GM23338 (cell line): Measurements from ENCODE around the gene GPC5. TPM values are rescaled to one million over a fixed set of nuclear protein-coding genes. Genes with fewer than 3 reads are reported as not detected.
"Not testable (repeated sequence)": the region's sequence is repeated elsewhere in the genome, so short reads cannot be mapped to it uniquely, and the experiment has no call there.

Experiments
- ATAC-seq: fragments of 200-7000 bp; cut with Tn5 transposase; 3 replicates; pipeline ENCODE4 v1.9.1; 2020
- DNase-seq: peaks from one replicate; pipeline ENCODE4 v3.0.0-alpha.2; 2015; ENCODE audit warnings: low spot score
- H2AFZ ChIP-seq: fragments of 200-600 bp; sonication (generic); 2 replicates; pipeline ENCODE4 v1.8.0; 2016; ENCODE audit warnings: antibody characterized with exemption, mild to moderate bottlenecking, moderate library complexity
- H3F3A ChIP-seq: fragments of 200-600 bp; sonication (generic); replicated peaks from 2 replicates; pipeline ENCODE4 v1.8.0; 2017; ENCODE audit warnings: antibody characterized with exemption, mixed run types, low read depth
- H3K27ac ChIP-seq: fragments of 200-600 bp; sonication (generic); 2 replicates; pipeline ENCODE4 v1.6.1; 2016; ENCODE audit warnings: low read depth
- H3K27me3 ChIP-seq: fragments of 200-600 bp; sonication (generic); 2 replicates; pipeline ENCODE4 v1.8.0; 2016; ENCODE audit warnings: mild to moderate bottlenecking, mixed run types, moderate library complexity; ENCODE audit not compliant: insufficient read depth
- H3K36me3 ChIP-seq: fragments of 200-600 bp; sonication (generic); 2 replicates; pipeline ENCODE4 v1.8.0; 2016; ENCODE audit warnings: mild to moderate bottlenecking; ENCODE audit not compliant: insufficient read depth
- H3K4me1 ChIP-seq: fragments of 200-600 bp; sonication (generic); 2 replicates; pipeline ENCODE4 v1.8.0; 2016; ENCODE audit warnings: mild to moderate bottlenecking, moderate library complexity; ENCODE audit not compliant: insufficient read depth
- H3K4me2 ChIP-seq: fragments of 200-600 bp; sonication (generic); 2 replicates; pipeline ENCODE4 v1.7.1; 2017; ENCODE audit warnings: mixed run types
- H3K4me3 ChIP-seq: fragments of 200-600 bp; sonication (generic); 2 replicates; pipeline ENCODE4 v1.6.1; 2016; ENCODE audit warnings: mixed run types
- H3K79me2 ChIP-seq: fragments of 200-600 bp; sonication (generic); replicated peaks from 2 replicates; pipeline ENCODE4 v1.8.0; 2017; ENCODE audit warnings: mild to moderate bottlenecking; ENCODE audit not compliant: insufficient read depth
- H3K9me2 ChIP-seq: fragments of 200-600 bp; sonication (generic); 2 replicates; pipeline ENCODE4 v1.8.0; 2017; ENCODE audit not compliant: insufficient read depth
- H4K20me1 ChIP-seq: fragments of 200-600 bp; sonication (generic); replicated peaks from 2 replicates; pipeline ENCODE4 v1.8.0; 2017; ENCODE audit warnings: mild to moderate bottlenecking; ENCODE audit not compliant: insufficient read depth
- H3K27ac Mint-ChIP-seq: 2 replicates; pipeline ENCODE4 v1.8.0; 2020; ENCODE audit warnings: inconsistent platforms, mild to moderate bottlenecking, moderate library complexity, mixed read lengths
- H3K27me3 Mint-ChIP-seq: 3 replicates; pipeline ENCODE4 v1.8.0; 2022; ENCODE audit warnings: low read depth, mild to moderate bottlenecking, moderate library complexity, mixed read lengths, inconsistent platforms; ENCODE audit not compliant: insufficient read depth, poor library complexity
- H3K36me3 Mint-ChIP-seq: 3 replicates; pipeline ENCODE4 v1.8.0; 2021; ENCODE audit warnings: low read depth, mild to moderate bottlenecking, inconsistent platforms, moderate library complexity, mixed read lengths
- H3K4me1 Mint-ChIP-seq: 3 replicates; pipeline ENCODE4 v1.8.0; 2020; ENCODE audit warnings: mild to moderate bottlenecking, inconsistent platforms, mixed read lengths
- H3K4me3 Mint-ChIP-seq: 3 replicates; pipeline ENCODE4 v1.8.0; 2021; ENCODE audit warnings: moderate library complexity, mild to moderate bottlenecking, inconsistent platforms, mixed read lengths
- H3K9me3 Mint-ChIP-seq: 3 replicates; pipeline ENCODE4 v1.8.0; 2020; ENCODE audit warnings: moderate library complexity, mild to moderate bottlenecking, inconsistent platforms, mixed read lengths
- CREB1 ChIP-seq: fragments of 250-450 bp; sonication (Bioruptor Pico); IDR thresholded peaks from 2 replicates; pipeline ENCODE4 v1.5.0; 2020; ENCODE audit warnings: low read depth, mild to moderate bottlenecking, moderate library complexity
- EZH2 ChIP-seq: fragments of 200-600 bp; sonication (generic); IDR thresholded peaks from one replicate; pipeline ENCODE4 v1.8.0; 2017; ENCODE audit warnings: antibody characterized with exemption, mild to moderate bottlenecking, low read depth; ENCODE audit not compliant: unreplicated experiment
- EZH2phosphoT487 ChIP-seq: fragments of 200-600 bp; sonication (generic); IDR thresholded peaks from one replicate; pipeline ENCODE4 v1.8.1; 2018; ENCODE audit warnings: antibody characterized with exemption; ENCODE audit not compliant: unreplicated experiment
- JUNB ChIP-seq: IDR thresholded peaks from one replicate; pipeline ENCODE4 v1.6.1; 2016; ENCODE audit warnings: antibody characterized with exemption; ENCODE audit not compliant: unreplicated experiment
- STAT1 ChIP-seq: IDR thresholded peaks from one replicate; pipeline ENCODE4 v1.6.1; 2016; ENCODE audit warnings: antibody characterized with exemption; ENCODE audit not compliant: unreplicated experiment
- ZNF114 ChIP-seq: fragments of 250-450 bp; sonication (Bioruptor Pico); IDR thresholded peaks from 2 replicates; pipeline ENCODE4 v1.5.0; 2020; ENCODE audit warnings: mild to moderate bottlenecking, moderate library complexity
- ZNF331 ChIP-seq: fragments of 250-450 bp; sonication (Bioruptor Pico); IDR thresholded peaks from 2 replicates; pipeline ENCODE4 v1.5.0; 2020; ENCODE audit warnings: low read depth, mild to moderate bottlenecking, moderate library complexity
- polyA plus RNA-seq: library from polyadenylated mRNA; unstranded; fragments of >200 nt; fragmentation: Nextera tagmentation; extraction: Ambion mirVana; gene quantifications from 2 replicates; pipeline ENCODE4 v1.2.1, GENCODE V29; 2016
- total RNA-seq: library from RNA; depleted of rRNA; stranded (reverse); fragments of >200 nt; shearing (Covaris generic); gene quantifications from 2 replicates; pipeline ENCODE4 v1.2.3, GENCODE V29; 2014
- TF ChIP-seq, protein P1 (sequence below), 2 experiments: fragments of 200-600 bp in 1 of 2; sonication (generic) in 1 of 2; conservative IDR thresholded peaks; 2 replicates each; pipeline versions ENCODE4 v1.5.1 to v1.6.1; 2016 to 2017; ENCODE audit warnings: antibody characterized with exemption in 2 of 2, low read depth in 2 of 2, mild to moderate bottlenecking in 2 of 2, moderate library complexity in 1 of 2
- TF ChIP-seq, protein P2 (sequence below): fragments of 250-450 bp; sonication (Bioruptor Pico); IDR thresholded peaks from 2 replicates; pipeline ENCODE4 v1.5.0; 2020; ENCODE audit warnings: mild to moderate bottlenecking, moderate library complexity

GPC5 gene
- total and polyA plus RNA-seq, 2 experiments from 2014 or later = 0.95 to 1.1 TPM

DNA sequence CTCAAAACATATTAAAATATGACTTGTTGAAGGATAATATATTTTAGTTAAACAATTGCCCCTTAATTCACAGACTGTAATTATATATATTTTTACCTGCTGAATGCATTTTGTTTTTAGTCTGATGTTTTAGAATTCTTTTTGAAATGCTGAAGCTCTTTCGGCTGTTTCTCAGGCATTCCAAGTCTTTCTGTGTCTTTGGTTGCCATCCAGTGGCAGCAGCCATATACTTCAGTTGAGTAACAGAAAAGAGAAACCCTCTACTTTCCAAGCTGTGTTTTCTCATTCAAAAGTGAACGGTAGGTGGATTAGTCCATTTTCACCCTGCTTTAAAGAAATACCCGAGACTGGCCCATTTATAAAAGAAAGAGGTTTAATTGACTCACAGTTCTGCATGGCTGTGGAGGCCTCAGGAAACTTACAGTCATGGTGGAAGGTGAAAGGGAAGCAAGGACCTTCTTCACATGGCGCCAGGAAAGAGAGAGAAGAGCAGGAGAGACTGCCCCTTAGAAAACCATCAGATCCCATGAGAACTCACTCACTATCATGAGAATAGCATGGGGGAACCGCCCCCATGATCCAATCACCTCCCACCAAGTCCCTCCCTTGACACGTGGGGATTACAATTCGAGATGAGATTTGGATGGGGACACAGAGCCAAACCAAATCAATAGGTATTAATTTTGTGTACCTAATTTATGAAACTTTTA is 383.7 kb downstream of the GPC5 start:
- H3K27ac ChIP-seq, H3K9me2 ChIP-seq, H3K4me2 ChIP-seq, H3K36me3 ChIP-seq, H3K4me3 ChIP-seq, H3K4me3 Mint-ChIP-seq, H3K27me3 ChIP-seq, H2AFZ ChIP-seq, H3K9me3 Mint-ChIP-seq, H4K20me1 ChIP-seq, H3K4me1 ChIP-seq, H3F3A ChIP-seq, H3K79me2 ChIP-seq, H3K27me3 Mint-ChIP-seq, H3K36me3 Mint-ChIP-seq: not testable (repeated sequence)
- Mint-ChIP-seq H3K27ac (peak overlapping the region; percentile 13; the same call in 1 of the 2 replicates), H3K4me1 (peaks cover 14% of the 10 kb centered on the region)
- ATAC-seq (peak; percentile 65), DNase-seq (peak; percentile 67)
- TF ChIP-seq, protein P1, sequence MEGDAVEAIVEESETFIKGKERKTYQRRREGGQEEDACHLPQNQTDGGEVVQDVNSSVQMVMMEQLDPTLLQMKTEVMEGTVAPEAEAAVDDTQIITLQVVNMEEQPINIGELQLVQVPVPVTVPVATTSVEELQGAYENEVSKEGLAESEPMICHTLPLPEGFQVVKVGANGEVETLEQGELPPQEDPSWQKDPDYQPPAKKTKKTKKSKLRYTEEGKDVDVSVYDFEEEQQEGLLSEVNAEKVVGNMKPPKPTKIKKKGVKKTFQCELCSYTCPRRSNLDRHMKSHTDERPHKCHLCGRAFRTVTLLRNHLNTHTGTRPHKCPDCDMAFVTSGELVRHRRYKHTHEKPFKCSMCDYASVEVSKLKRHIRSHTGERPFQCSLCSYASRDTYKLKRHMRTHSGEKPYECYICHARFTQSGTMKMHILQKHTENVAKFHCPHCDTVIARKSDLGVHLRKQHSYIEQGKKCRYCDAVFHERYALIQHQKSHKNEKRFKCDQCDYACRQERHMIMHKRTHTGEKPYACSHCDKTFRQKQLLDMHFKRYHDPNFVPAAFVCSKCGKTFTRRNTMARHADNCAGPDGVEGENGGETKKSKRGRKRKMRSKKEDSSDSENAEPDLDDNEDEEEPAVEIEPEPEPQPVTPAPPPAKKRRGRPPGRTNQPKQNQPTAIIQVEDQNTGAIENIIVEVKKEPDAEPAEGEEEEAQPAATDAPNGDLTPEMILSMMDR (conservative IDR thresholded peaks at IDR 0.05; ENCODE audit: low read depth in 2 of 2) = peak; percentile 68 to 77

- no peaks in the 10 kb centered on the region; the same call in 2 of the 3 replicates for H3K9me3 Mint-ChIP-seq
- Histone ChIP-seq H3F3A (no peaks in the 10 kb centered on the region), H3K27ac (no peak overlapping the region), H3K79me2 (no peaks in the 10 kb centered on the region), H3K27me3 (no peaks in the 10 kb centered on the region), H3K4me3 (no peak overlapping the region), H3K9me2 (no peaks in the 10 kb centered on the region), H3K36me3 (no peaks in the 10 kb centered on the region), H3K4me2 (no peak overlapping the region), H4K20me1 (no peaks in the 10 kb centered on the region), H2AFZ (peak overlapping the region; percentile 82), H3K4me1 (peaks cover 4% of the 10 kb centered on the region; the same call in 1 of the 2 replicates)
- peaks cover 2% of the 10 kb centered on the region for H3K27me3 Mint-ChIP-seq
- DNase-seq (no peak), ATAC-seq (no peak)
- H3K36me3 Mint-ChIP-seq = no peaks in the 10 kb centered on the region
- H3K27ac Mint-ChIP-seq = no peak overlapping the region
- no peak overlapping the region for H3K4me3 Mint-ChIP-seq
- H3K4me1 Mint-ChIP-seq = peaks cover 10% of the 10 kb centered on the region
- no peak for TF ChIP-seq ZNF114 (CRISPR knock-in tag)
- TF ChIP-seq STAT1 = no peak
- no peak for TF ChIP-seq JUNB
- TF ChIP-seq, protein P2, sequence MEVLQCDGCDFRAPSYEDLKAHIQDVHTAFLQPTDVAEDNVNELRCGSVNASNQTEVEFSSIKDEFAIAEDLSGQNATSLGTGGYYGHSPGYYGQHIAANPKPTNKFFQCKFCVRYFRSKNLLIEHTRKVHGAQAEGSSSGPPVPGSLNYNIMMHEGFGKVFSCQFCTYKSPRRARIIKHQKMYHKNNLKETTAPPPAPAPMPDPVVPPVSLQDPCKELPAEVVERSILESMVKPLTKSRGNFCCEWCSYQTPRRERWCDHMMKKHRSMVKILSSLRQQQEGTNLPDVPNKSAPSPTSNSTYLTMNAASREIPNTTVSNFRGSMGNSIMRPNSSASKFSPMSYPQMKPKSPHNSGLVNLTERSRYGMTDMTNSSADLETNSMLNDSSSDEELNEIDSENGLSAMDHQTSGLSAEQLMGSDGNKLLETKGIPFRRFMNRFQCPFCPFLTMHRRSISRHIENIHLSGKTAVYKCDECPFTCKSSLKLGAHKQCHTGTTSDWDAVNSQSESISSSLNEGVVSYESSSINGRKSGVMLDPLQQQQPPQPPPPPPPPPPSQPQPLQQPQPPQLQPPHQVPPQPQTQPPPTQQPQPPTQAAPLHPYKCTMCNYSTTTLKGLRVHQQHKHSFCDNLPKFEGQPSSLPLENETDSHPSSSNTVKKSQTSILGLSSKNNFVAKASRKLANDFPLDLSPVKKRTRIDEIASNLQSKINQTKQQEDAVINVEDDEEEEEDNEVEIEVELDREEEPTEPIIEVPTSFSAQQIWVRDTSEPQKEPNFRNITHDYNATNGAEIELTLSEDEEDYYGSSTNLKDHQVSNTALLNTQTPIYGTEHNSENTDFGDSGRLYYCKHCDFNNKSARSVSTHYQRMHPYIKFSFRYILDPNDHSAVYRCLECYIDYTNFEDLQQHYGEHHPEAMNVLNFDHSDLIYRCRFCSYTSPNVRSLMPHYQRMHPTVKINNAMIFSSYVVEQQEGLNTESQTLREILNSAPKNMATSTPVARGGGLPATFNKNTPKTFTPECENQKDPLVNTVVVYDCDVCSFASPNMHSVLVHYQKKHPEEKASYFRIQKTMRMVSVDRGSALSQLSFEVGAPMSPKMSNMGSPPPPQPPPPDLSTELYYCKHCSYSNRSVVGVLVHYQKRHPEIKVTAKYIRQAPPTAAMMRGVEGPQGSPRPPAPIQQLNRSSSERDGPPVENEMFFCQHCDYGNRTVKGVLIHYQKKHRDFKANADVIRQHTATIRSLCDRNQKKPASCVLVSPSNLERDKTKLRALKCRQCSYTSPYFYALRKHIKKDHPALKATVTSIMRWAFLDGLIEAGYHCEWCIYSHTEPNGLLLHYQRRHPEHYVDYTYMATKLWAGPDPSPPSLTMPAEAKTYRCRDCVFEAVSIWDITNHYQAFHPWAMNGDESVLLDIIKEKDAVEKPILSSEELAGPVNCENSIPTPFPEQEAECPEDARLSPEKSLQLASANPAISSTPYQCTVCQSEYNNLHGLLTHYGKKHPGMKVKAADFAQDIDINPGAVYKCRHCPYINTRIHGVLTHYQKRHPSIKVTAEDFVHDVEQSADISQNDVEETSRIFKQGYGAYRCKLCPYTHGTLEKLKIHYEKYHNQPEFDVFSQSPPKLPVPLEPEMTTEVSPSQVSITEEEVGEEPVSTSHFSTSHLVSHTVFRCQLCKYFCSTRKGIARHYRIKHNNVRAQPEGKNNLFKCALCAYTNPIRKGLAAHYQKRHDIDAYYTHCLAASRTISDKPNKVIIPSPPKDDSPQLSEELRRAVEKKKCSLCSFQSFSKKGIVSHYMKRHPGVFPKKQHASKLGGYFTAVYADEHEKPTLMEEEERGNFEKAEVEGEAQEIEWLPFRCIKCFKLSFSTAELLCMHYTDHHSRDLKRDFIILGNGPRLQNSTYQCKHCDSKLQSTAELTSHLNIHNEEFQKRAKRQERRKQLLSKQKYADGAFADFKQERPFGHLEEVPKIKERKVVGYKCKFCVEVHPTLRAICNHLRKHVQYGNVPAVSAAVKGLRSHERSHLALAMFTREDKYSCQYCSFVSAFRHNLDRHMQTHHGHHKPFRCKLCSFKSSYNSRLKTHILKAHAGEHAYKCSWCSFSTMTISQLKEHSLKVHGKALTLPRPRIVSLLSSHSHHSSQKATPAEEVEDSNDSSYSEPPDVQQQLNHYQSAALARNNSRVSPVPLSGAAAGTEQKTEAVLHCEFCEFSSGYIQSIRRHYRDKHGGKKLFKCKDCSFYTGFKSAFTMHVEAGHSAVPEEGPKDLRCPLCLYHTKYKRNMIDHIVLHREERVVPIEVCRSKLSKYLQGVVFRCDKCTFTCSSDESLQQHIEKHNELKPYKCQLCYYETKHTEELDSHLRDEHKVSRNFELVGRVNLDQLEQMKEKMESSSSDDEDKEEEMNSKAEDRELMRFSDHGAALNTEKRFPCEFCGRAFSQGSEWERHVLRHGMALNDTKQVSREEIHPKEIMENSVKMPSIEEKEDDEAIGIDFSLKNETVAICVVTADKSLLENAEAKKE = no peak
- TF ChIP-seq EZH2phosphoT487 = no peak
- TF ChIP-seq, protein P1 (conservative IDR thresholded peaks at IDR 0.05; ENCODE audit: low read depth in 2 of 2) = no peak
- no peak for TF ChIP-seq CREB1 (CRISPR knock-in tag)
- no peak for TF ChIP-seq EZH2
- TF ChIP-seq ZNF331 (CRISPR knock-in tag) = no peak
Observed at GRCh38 chr13:91785431-91786119, 387.2 kb downstream of the GPC5 start.
